DND-41 (cell line): ENCODE data around the gene SLC2A6.
A peak's percentile ranks its signal among the peaks of the same experiment; 100 is the strongest.

Source experiments
- ATAC-seq: fragments of 200-7000 bp; cut with Tn5 transposase; 3 replicates; pipeline ENCODE4 v1.9.1; 2021; ENCODE audit warnings: low read depth; ENCODE audit not compliant: insufficient read depth
- DNase-seq: peaks from one replicate; pipeline ENCODE4 v3.0.0-alpha.2; 2020
- H2AFZ ChIP-seq: 2 replicates; pipeline ENCODE4 v1.6.0; 2012; ENCODE audit warnings: low read depth, low read length
- H3K27ac ChIP-seq: 2 replicates; pipeline ENCODE4 v1.5.1; 2012; ENCODE audit warnings: low read length, inconsistent platforms
- H3K27me3 ChIP-seq: fragments of 200-600 bp; sonication (generic); 2 replicates; pipeline ENCODE4 v1.6.0; 2012; ENCODE audit warnings: low read length, mild to moderate bottlenecking, inconsistent platforms; ENCODE audit not compliant: insufficient read depth, poor library complexity
- H3K36me3 ChIP-seq: 2 replicates; pipeline ENCODE4 v1.5.1; 2012; ENCODE audit warnings: low read length, inconsistent platforms; ENCODE audit not compliant: insufficient read depth
- H3K4me1 ChIP-seq: 2 replicates; pipeline ENCODE4 v1.5.1; 2012; ENCODE audit warnings: mild to moderate bottlenecking, low read length; ENCODE audit not compliant: insufficient read depth
- H3K4me2 ChIP-seq: 2 replicates; pipeline ENCODE4 v1.6.0; 2012; ENCODE audit warnings: mild to moderate bottlenecking, moderate library complexity, low read length, inconsistent platforms; ENCODE audit not compliant: insufficient read depth
- H3K4me3 ChIP-seq, 2 experiments: fragments of 200-600 bp in 1 of 2; shearing (Covaris generic) in 1 of 2; 2 replicates each; pipeline ENCODE4 v1.5.1; 2012 to 2016; ENCODE audit warnings: inconsistent platforms in 2 of 2, low read length in 2 of 2, mild to moderate bottlenecking in 2 of 2, low read depth in 1 of 2, moderate library complexity in 1 of 2
- H3K79me2 ChIP-seq: 2 replicates; pipeline ENCODE4 v1.6.0; 2012; ENCODE audit warnings: low read length, inconsistent platforms; ENCODE audit not compliant: insufficient read depth
- H3K9ac ChIP-seq: 2 replicates; pipeline ENCODE4 v1.6.0; 2012; ENCODE audit warnings: low read depth, mild to moderate bottlenecking, inconsistent platforms, low read length, moderate library complexity
- H3K9me3 ChIP-seq: 2 replicates; pipeline ENCODE4 v1.5.1; 2012; ENCODE audit warnings: low read length, moderate library complexity, mild to moderate bottlenecking, inconsistent platforms; ENCODE audit not compliant: insufficient read depth, severe bottlenecking
- H4K20me1 ChIP-seq: 2 replicates; pipeline ENCODE4 v1.6.0; 2012; ENCODE audit warnings: low read length; ENCODE audit not compliant: insufficient read depth
- EZH2 ChIP-seq: IDR thresholded peaks from 3 replicates; pipeline ENCODE4 v1.6.1; 2012; ENCODE audit warnings: borderline replicate concordance, low read depth, mild to moderate bottlenecking, moderate library complexity, low read length, inconsistent platforms; ENCODE audit not compliant: severe bottlenecking
- TF ChIP-seq, protein P1 (sequence below): IDR thresholded peaks from 2 replicates; pipeline ENCODE4 v1.5.1; 2012; ENCODE audit warnings: borderline replicate concordance, low read length, moderate library complexity, mild to moderate bottlenecking; ENCODE audit not compliant: poor library complexity, severe bottlenecking; ENCODE audit errors: extremely low read depth

The SLC2A6 gene

DNA sequence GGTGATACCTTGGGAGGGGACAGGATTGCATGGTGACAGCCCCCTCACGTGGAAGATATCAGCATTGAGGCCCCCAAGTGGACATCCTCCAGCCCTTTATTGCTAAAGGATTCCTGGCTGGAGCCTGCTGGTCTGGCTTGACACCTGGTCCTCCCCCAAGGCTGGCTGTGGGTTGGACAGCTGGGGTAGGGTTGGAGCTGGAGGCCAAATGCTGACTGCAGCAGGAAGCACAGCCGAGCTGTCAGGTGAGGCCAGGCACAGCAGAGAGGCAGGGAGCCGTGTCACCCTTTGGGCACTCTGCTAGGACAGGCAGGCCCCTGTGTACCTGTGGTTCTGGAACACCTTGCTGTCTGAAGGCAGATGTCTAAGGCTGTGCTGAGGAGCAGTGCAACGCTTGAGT is 16.9 kb downstream of the SLC2A6 start:
- no peak overlapping the region for H3K9ac ChIP-seq
- no peak for ATAC-seq
- no peak for DNase-seq
- no peaks in the 10 kb centered on the region for H3K36me3 ChIP-seq
- H3K4me3 ChIP-seq, result no peak overlapping the region
- no peak overlapping the region for H3K4me2 ChIP-seq
- H3K79me2 ChIP-seq, result no peaks in the 10 kb centered on the region
- no peaks in the 10 kb centered on the region for H3K27me3 ChIP-seq
- peaks cover 21% of the 10 kb centered on the region for H3K4me1 ChIP-seq
- H4K20me1 ChIP-seq, result 0 out of 2 replicates have a peak, but pooled peaks cover 10% of the 10 kb centered on the region
- no peak overlapping the region for H2AFZ ChIP-seq
- no peak overlapping the region for H3K27ac ChIP-seq
- H3K9me3 ChIP-seq, result no peaks in the 10 kb centered on the region
- TF ChIP-seq EZH2, result no peak
- TF ChIP-seq, protein P1, sequence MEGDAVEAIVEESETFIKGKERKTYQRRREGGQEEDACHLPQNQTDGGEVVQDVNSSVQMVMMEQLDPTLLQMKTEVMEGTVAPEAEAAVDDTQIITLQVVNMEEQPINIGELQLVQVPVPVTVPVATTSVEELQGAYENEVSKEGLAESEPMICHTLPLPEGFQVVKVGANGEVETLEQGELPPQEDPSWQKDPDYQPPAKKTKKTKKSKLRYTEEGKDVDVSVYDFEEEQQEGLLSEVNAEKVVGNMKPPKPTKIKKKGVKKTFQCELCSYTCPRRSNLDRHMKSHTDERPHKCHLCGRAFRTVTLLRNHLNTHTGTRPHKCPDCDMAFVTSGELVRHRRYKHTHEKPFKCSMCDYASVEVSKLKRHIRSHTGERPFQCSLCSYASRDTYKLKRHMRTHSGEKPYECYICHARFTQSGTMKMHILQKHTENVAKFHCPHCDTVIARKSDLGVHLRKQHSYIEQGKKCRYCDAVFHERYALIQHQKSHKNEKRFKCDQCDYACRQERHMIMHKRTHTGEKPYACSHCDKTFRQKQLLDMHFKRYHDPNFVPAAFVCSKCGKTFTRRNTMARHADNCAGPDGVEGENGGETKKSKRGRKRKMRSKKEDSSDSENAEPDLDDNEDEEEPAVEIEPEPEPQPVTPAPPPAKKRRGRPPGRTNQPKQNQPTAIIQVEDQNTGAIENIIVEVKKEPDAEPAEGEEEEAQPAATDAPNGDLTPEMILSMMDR, result no peak

GRCh38 chr9:133460405-133461175 is 18.3 kb downstream of the SLC2A6 start:
- no peak for ATAC-seq
- DNase-seq, result no peak
- H3K9me3 ChIP-seq, result no peaks in the 10 kb centered on the region
- TF ChIP-seq, protein P1, result no peak
- TF ChIP-seq EZH2, result no peak
- H2AFZ ChIP-seq, result 0 out of 2 replicates have a peak overlapping the region, but pooled peaks have one; percentile 26
- H3K4me1 ChIP-seq, result peaks cover 21% of the 10 kb centered on the region
- H3K36me3 ChIP-seq, result no peaks in the 10 kb centered on the region
- H3K4me2 ChIP-seq, result peak overlapping the region; percentile 94
- no peaks in the 10 kb centered on the region for H3K79me2 ChIP-seq
- H3K27me3 ChIP-seq, result no peaks in the 10 kb centered on the region
- no peak overlapping the region for H3K27ac ChIP-seq
- peak overlapping the region; percentile 62 for H3K9ac ChIP-seq
- peak overlapping the region in 1 of 2 experiments; percentile 74; a peak in 2 of 4 replicates for H3K4me3 ChIP-seq
- 0 out of 2 replicates have a peak, but pooled peaks cover 10% of the 10 kb centered on the region for H4K20me1 ChIP-seq

DNA sequence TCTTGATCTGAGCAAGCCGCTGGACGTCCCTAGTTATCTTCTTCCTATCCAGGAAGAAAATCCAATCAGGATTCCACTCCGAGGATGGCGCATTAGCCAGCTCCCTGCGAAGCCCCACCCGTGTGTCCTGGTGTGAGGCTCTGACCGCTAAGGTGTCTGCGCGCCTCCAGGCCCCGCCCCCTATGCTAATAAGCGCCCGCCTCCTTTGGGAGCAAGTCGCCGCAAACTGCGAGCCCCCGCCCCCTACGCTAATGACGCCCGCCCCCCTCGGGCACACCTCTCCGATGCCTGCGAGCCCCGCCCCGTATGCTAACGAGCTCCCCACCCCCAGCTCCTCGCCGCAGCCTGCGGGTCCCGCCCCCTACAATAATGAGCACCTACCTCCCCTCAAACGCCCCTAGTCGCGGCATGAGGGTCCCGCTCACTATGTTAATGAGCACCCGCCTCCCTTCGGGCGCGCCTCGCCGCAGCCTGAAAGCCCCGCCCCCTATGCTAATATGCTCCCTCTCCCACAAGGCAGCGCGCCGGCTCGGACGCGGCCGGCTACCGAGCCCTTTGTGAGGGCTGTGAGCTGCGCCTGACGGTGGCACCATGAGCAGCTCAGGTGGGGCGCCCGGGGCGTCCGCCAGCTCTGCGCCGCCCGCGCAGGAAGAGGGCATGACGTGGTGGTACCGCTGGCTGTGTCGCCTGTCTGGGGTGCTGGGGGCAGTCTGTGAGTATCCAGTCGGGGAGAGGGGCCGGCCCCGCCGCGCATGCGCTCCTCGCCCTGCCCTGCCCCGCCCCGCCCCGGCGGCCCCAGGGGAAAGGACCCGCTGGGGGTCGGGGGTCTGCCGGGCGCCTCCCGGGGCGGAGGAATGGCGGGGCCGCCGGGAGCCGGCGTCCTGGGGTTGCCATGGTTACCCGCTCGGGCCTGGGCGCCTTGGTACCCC is 19.2 kb downstream of the SLC2A6 start, which contains the start of gene CACFD1:
TSS of gene CACFD1 (plus strand) at position 503 of the 929 bp plus-strand sequence. CDS start at position 592, 89 bp downstream.
- peak within 1 kb of the TSS; percentile 84 for H2AFZ ChIP-seq
- peak within 1 kb of the TSS; percentile 31 to 74; a peak in 3 of 4 replicates for H3K4me3 ChIP-seq
- TF ChIP-seq, protein P1, result no peak
- TF ChIP-seq EZH2, result no peak
- peak; percentile 95 for DNase-seq
- H3K27ac ChIP-seq, result peak within 1 kb of the TSS; percentile 69
- H3K4me1 ChIP-seq, result peaks cover 21% of the 10 kb centered on the region
- peak within 1 kb of the TSS; percentile 62 for H3K9ac ChIP-seq
- H4K20me1 ChIP-seq, result 0 out of 2 replicates have a peak, but pooled peaks cover 6% of the 10 kb centered on the region
- no peaks in the 10 kb centered on the region for H3K79me2 ChIP-seq
- H3K27me3 ChIP-seq, result no peaks in the 10 kb centered on the region
- no peaks in the 10 kb centered on the region for H3K9me3 ChIP-seq
- no peaks in the 10 kb centered on the region for H3K36me3 ChIP-seq
- peak; percentile 94 for ATAC-seq
- H3K4me2 ChIP-seq, result peak within 1 kb of the TSS; percentile 94
